ENCODE measurements around the gene SOX8.
"Not testable (repeated sequence)": the region's sequence is repeated elsewhere in the genome, so short reads cannot be mapped to it uniquely, and the experiment has no call there.

The SOX8 gene

GRCh38 chr16:1025183-1025809 is 43.7 kb downstream of the SOX8 start:
- not testable (repeated sequence) for DNase-seq (ENCODE audit: low read depth in 2 of 2)

GRCh38 chr16:1026057-1026783 is 44.6 kb downstream of the SOX8 start:
- DNase-seq (ENCODE audit: low read depth in 2 of 2), result no peak

GRCh38 chr16:1026784-1027500 is 45.4 kb downstream of the SOX8 start:
- DNase-seq (ENCODE audit: low read depth in 2 of 2), result no peak

GRCh38 chr16:1027501-1027815 is 45.9 kb downstream of the SOX8 start:
- DNase-seq (ENCODE audit: low read depth in 2 of 2), result no peak

- DNase-seq (ENCODE audit: low read depth in 2 of 2), result no peak
These were observed 46.5 kb downstream of the SOX8 start for GRCh38 chr16:1028056-1028455.

- DNase-seq (ENCODE audit: low read depth in 2 of 2), result no peak
These were observed 47.1 kb downstream of the SOX8 start for GRCh38 chr16:1028524-1029258.

- DNase-seq (ENCODE audit: low read depth in 2 of 2), result no peak
These were observed 47.6 kb downstream of the SOX8 start for GRCh38 chr16:1029259-1029545.

- no peak for DNase-seq (ENCODE audit: low read depth in 2 of 2)
These were observed 48.9 kb downstream of the SOX8 start for GRCh38 chr16:1030473-1030901.

- DNase-seq (ENCODE audit: low read depth in 2 of 2), result no peak
These were observed 50.1 kb downstream of the SOX8 start for GRCh38 chr16:1031666-1032065.

GRCh38 chr16:1032607-1033006 is 51.0 kb downstream of the SOX8 start:
- DNase-seq (ENCODE audit: low read depth in 2 of 2), result no peak

- no peak for DNase-seq (ENCODE audit: low read depth in 2 of 2)
These were observed 51.6 kb downstream of the SOX8 start for GRCh38 chr16:1033128-1033679.

- DNase-seq (ENCODE audit: low read depth in 2 of 2), result no peak
These were observed 52.9 kb downstream of the SOX8 start for GRCh38 chr16:1034230-1035065.

- DNase-seq (ENCODE audit: low read depth in 2 of 2), result no peak
These were observed 53.5 kb downstream of the SOX8 start for GRCh38 chr16:1035066-1035415.

GRCh38 chr16:1036166-1036565 is 54.6 kb downstream of the SOX8 start:
- DNase-seq (ENCODE audit: low read depth in 2 of 2), result no peak

Data from fibroblast of skin of left quadriceps (primary cell).